PC-3 (cell line): ENCODE measurements around the gene PDZRN4.

ENCODE experiments used
- CTCF ChIP-seq: fragments of 300-600 bp; sonication (generic); conservative IDR thresholded peaks from 2 replicates; pipeline ENCODE4 v1.5.1; 2017; ENCODE audit warnings: antibody characterized with exemption, low read depth, mild to moderate bottlenecking, low read length
- EZH2 ChIP-seq: fragments of 300-600 bp; sonication (generic); IDR thresholded peaks from one replicate; pipeline ENCODE4 v1.6.1; 2017; ENCODE audit warnings: antibody characterized with exemption, mild to moderate bottlenecking, low read length; ENCODE audit not compliant: unreplicated experiment

GRCh38 chr12:41418586-41418985 lies 230.5 kb downstream of the PDZRN4 start:
- no peak for TF ChIP-seq CTCF
- no peak for TF ChIP-seq EZH2
